Hair follicular keratinocyte (primary cell): ENCODE results near the gene COG6. TPM values are rescaled to one million over a fixed set of nuclear protein-coding genes. Genes with fewer than 3 reads are reported as not detected.

Source experiments
- total RNA-seq: library from RNA; depleted of rRNA; stranded (reverse); fragments of >200 nt; gene quantifications from 2 replicates; pipeline ENCODE4 v1.2.3, GENCODE V29; 2015

COG6 gene
- total RNA-seq, result 18.2 and 26.3 TPM in 2 replicates

DNA sequence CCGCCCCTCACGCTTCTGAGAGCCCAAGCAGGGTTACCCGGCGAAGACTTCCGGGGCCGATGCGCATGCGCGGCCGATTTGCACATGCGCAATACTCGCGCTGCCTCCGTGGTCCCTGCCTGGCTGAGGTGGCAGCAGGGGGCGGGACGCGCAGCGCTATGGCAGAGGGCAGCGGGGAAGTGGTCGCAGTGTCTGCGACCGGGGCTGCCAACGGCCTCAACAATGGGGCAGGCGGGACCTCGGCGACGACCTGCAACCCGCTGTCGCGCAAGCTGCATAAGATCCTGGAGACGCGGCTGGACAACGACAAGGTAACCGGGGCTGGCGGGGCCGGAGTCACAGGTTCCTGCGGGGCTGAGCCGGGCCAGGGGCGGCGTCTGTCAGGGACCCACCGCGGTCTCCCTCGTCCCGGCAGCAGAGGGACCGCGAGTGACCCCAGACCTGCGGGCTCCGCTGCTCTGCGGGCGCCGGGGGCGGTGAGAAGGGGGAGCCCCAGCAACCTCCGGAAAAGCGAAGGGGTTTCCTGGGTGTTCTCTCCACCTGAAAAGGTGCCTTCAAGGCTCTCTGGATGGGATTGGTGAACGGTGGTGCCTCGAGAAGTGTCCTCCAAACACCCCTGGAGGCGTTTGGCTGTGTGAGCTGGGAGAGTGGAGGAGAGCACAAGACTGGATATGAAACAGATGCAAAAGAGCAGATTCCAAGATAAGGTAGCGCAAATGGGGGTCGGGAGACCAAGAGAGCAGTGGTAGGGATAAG, at the start of gene COG6:
Gene COG6 (plus strand): TSS at position 94 of the 756 bp plus-strand sequence. CDS start 65 bp downstream, at position 159.

Other genes starting within 250 kb of the COG6 start
- 14.8 TPM in 2 replicates for gene LHFPL6, start 52.5 kb upstream of the COG6 start, total RNA-seq